GM12878 (cell line): ENCODE data around the gene RSPO4. TPM values are rescaled to one million over a fixed set of nuclear protein-coding genes. Genes with fewer than 3 reads are reported as not detected.

ENCODE experiments used
- ATAC-seq: fragments of 200-7000 bp; cut with Tn5 transposase; 3 replicates; pipeline ENCODE4 v1.9.1; 2020; ENCODE audit warnings: mild to moderate bottlenecking, moderate library complexity
- BruUV-seq: library from RNA; stranded (reverse); fragments of 400-500 nt; replicated peaks from 2 replicates; lab custom pipeline; 2021; lab: Mats Ljungman, UMichigan
- CTCF ChIA-PET: fragments of 300-600 bp; sonication (Branson Sonifier 250); formaldehyde crosslinking; extraction: SDS; loops from one replicate; lab custom pipeline; 2021; ENCODE audit warnings: inconsistent platforms; lab: Yijun Ruan, JAX
- POLR2A ChIA-PET: fragments of 350-600 bp; formaldehyde crosslinking; extraction: SDS; loops from one replicate; lab custom pipeline; 2021; ENCODE audit warnings: inconsistent platforms; lab: Charles Lee
- RAD21 ChIA-PET: fragments of 300-600 bp; sonication (Branson Sonifier 250); formaldehyde crosslinking; loops from one replicate; lab custom pipeline; 2023; ENCODE audit warnings: antibody characterized with exemption; ENCODE audit not compliant: unreplicated experiment; lab: Charles Lee
- SMC1A ChIA-PET: fragments of 300-600 bp; sonication (Branson Sonifier 250); formaldehyde crosslinking; loops from one replicate; lab custom pipeline; 2023; ENCODE audit not compliant: unreplicated experiment, uncharacterized antibody; lab: Charles Lee
- DNase-seq: peaks from one replicate; pipeline ENCODE4 v3.0.0-alpha.2; 2011; ENCODE audit warnings: low read depth, low spot score
- FAIRE-seq: peaks from 3 replicates; lab custom pipeline; 2011; peaks lifted over from hg19 to GRCh38; lab: Jason Lieb, UNC
- H2AFZ ChIP-seq: 2 replicates; pipeline ENCODE4 v1.6.0; 2011; ENCODE audit warnings: low read depth, low read length, control low read depth; ENCODE audit not compliant: control insufficient read depth
- H3K27ac ChIP-seq: 2 replicates; pipeline ENCODE4 v1.5.1; 2011; ENCODE audit warnings: control low read depth; ENCODE audit not compliant: control insufficient read depth, insufficient read depth
- H3K27me3 ChIP-seq, 2 experiments: replicated peaks in 1 of 2; 2 replicates each; pipeline versions ENCODE4 v1.6.0 to v1.6.1; 2011; ENCODE audit warnings: low read length in 1 of 2; ENCODE audit not compliant: control insufficient read depth in 2 of 2, insufficient read depth in 2 of 2
- H3K36me3 ChIP-seq, 2 experiments: 2 replicates each; pipeline ENCODE4 v1.5.1; 2011; ENCODE audit warnings: low read length in 1 of 2; ENCODE audit not compliant: control insufficient read depth in 2 of 2, insufficient read depth in 2 of 2
- H3K4me1 ChIP-seq: 2 replicates; pipeline ENCODE4 v1.6.1; 2011; ENCODE audit warnings: mild to moderate bottlenecking, low read length, moderate library complexity, mixed read lengths; ENCODE audit not compliant: control insufficient read depth, insufficient read depth
- H3K4me2 ChIP-seq: 2 replicates; pipeline ENCODE4 v1.6.0; 2011; ENCODE audit warnings: control low read depth; ENCODE audit not compliant: control insufficient read depth, insufficient read depth
- H3K4me3 ChIP-seq: fragments of 200-600 bp; sonication (generic); 2 replicates; pipeline ENCODE4 v1.5.1; 2016
- H3K79me2 ChIP-seq: 2 replicates; pipeline ENCODE4 v1.6.0; 2011; ENCODE audit warnings: low read length; ENCODE audit not compliant: control insufficient read depth, insufficient read depth
- H3K9ac ChIP-seq: 2 replicates; pipeline ENCODE4 v1.8.0; 2011; ENCODE audit warnings: low read length, control low read depth, mixed read lengths; ENCODE audit not compliant: control insufficient read depth, insufficient read depth
- H3K9me3 ChIP-seq: replicated peaks from 3 replicates; pipeline ENCODE4 v1.5.1; 2011; ENCODE audit warnings: mild to moderate bottlenecking, low read length; ENCODE audit not compliant: control insufficient read depth, insufficient read depth
- H4K20me1 ChIP-seq: 2 replicates; pipeline ENCODE4 v1.6.0; 2011; ENCODE audit not compliant: control insufficient read depth, insufficient read depth
- BRCA1 ChIP-seq: IDR thresholded peaks from 2 replicates; pipeline ENCODE4 v1.6.1; 2011; ENCODE audit warnings: low read depth, low read length, improper control_type of control experiment
- CHD1 ChIP-seq: IDR thresholded peaks from 2 replicates; pipeline ENCODE4 v1.6.1; 2012; ENCODE audit warnings: low read depth, low read length, improper control_type of control experiment
- E2F8 ChIP-seq: fragments of 450-650 bp; IDR thresholded peaks from 2 replicates; pipeline ENCODE4 v1.6.1; 2018; ENCODE audit warnings: mild to moderate bottlenecking, low read depth, moderate library complexity; ENCODE audit not compliant: partially characterized antibody
- E4F1 ChIP-seq: fragments of 450-650 bp; IDR thresholded peaks from 2 replicates; pipeline ENCODE4 v1.6.1; 2018; ENCODE audit warnings: borderline replicate concordance, mild to moderate bottlenecking; ENCODE audit not compliant: partially characterized antibody
- HSF1 ChIP-seq: fragments of 150-350 bp; IDR thresholded peaks from 2 replicates; pipeline ENCODE4 v1.6.1; 2014; ENCODE audit warnings: mild to moderate bottlenecking, low read depth, low read length
- KLF5 ChIP-seq: fragments of 450-650 bp; IDR thresholded peaks from 2 replicates; pipeline ENCODE4 v1.6.1; 2014; ENCODE audit warnings: mild to moderate bottlenecking; ENCODE audit not compliant: partially characterized antibody
- PKNOX1 ChIP-seq: fragments of 450-650 bp; IDR thresholded peaks from 2 replicates; pipeline ENCODE4 v1.6.1; 2016; ENCODE audit warnings: mild to moderate bottlenecking
- REST ChIP-seq: IDR thresholded peaks from 2 replicates; pipeline ENCODE4 v1.6.1; 2012; ENCODE audit warnings: mild to moderate bottlenecking, low read depth, low read length
- SMAD1 ChIP-seq: fragments of 450-650 bp; IDR thresholded peaks from 2 replicates; pipeline ENCODE4 v1.6.1; 2018; ENCODE audit warnings: mild to moderate bottlenecking, low read depth; ENCODE audit not compliant: partially characterized antibody
- WGBS: methylation state at CpG from one replicate; pipeline ENCODE4 v1.1.6; 2016; ENCODE audit warnings: low lambda C conversion rate; ENCODE audit not compliant: insufficient replicate concordance, insufficient coverage; ENCODE audit errors: missing lambda C conversion rate; 5-methylcytosine and 5-hydroxymethylcytosine counted together
- in situ Hi-C: fragments of 300-500 bp; cut with MboI; formaldehyde crosslinking; loops from 9 replicates; pipeline ENCODE4 v1.14.3; 2018; ENCODE audit warnings: mixed read lengths
- intact Hi-C: fragments of 100-400 bp; cut with micrococcal nuclease; formaldehyde crosslinking; loops from one replicate; pipeline ENCODE4 v1.14.2; 2022; ENCODE audit not compliant: unreplicated experiment
- polyA plus RNA-seq, 11 experiments: library from polyadenylated mRNA; depleted of rRNA in 4 of 11; unstranded in 6 of 11; stranded (reverse) in 5 of 11; fragments of >200 nt; fragmentation: Nextera tagmentation in 4 of 11; fragmentation: Illumina TruSeq in 1 of 11; extraction: Ambion mirVana in 4 of 11; extraction: Trizol in 1 of 11; gene quantifications; 1 replicate in 1 of 11; 2 replicates in 10 of 11; pipeline versions ENCODE4 v1.2.1 to v1.2.3, GENCODE V29; 2011 to 2016; ENCODE audit warnings: inconsistent platforms in 2 of 11, missing spikeins in 2 of 11, low read depth in 1 of 11
- total RNA-seq, 4 experiments: library from RNA; depleted of rRNA in 3 of 4; stranded (reverse); fragments of >200 nt in 3 of 4; fragmentation: Illumina TruSeq in 1 of 4; extraction: Trizol in 1 of 4; gene quantifications; 2 replicates each; pipeline versions ENCODE4 v1.2.1 to v1.2.3, GENCODE V29; 2013 to 2021

Gene RSPO4
- total and polyA plus RNA-seq, 10 of the 15 experiments (the other 5 are each of a cell fraction or from before 2014, with no cell fraction given): 0.06 TPM; not detected in 9

- 31% methylated on average over 14 of the region's 16 CpGs for WGBS
- RAD21 ChIA-PET: no interaction called here
- no peak for FAIRE-seq
- H3K4me3 ChIP-seq: no peak overlapping the region
- no peak overlapping the region for H3K9ac ChIP-seq
- H3K27ac ChIP-seq: no peak overlapping the region
- no peak for TF ChIP-seq E2F8
- no peak for TF ChIP-seq HSF1
- no peak for TF ChIP-seq REST
- no peak for TF ChIP-seq SMAD1
- TF ChIP-seq KLF5: no peak
- TF ChIP-seq E4F1: no peak
- TF ChIP-seq CHD1: no peak
- no peak for TF ChIP-seq PKNOX1
- no peak for TF ChIP-seq BRCA1
- TF ChIP-seq, all 136 proteins: peak for 0
- intact Hi-C loops: no loop called here
- H3K4me2 ChIP-seq: no peak overlapping the region
- H2AFZ ChIP-seq: no peak overlapping the region
- H3K9me3 ChIP-seq: no peaks in the 10 kb centered on the region
- no peaks in the 10 kb centered on the region for H4K20me1 ChIP-seq
- ChIA-PET SMC1A (no interaction called here), CTCF (interaction anchor here (0.5 to 1.3 kb wide), 3 partner anchors 134 to 144 kb away, joined by 3 to 5 read pairs (median 3); no protein-coding TSS in a partner anchor), POLR2A (no interaction called here)
- no TSS peak for BruUV-seq
- H3K79me2 ChIP-seq: no peaks in the 10 kb centered on the region
- DNase-seq (no peak), ATAC-seq (no peak)
- in situ Hi-C loops: loop anchor here (5.0 kb wide), 1 partner anchor 143 kb away; no protein-coding TSS in a partner anchor
- no peaks in the 10 kb centered on the region for H3K36me3 ChIP-seq
- H3K27me3 ChIP-seq: no peaks in the 10 kb centered on the region; a peak in 2 of 4 replicates
- no peaks in the 10 kb centered on the region for H3K4me1 ChIP-seq
Observed at GRCh38 chr20:959996-960615, 42.0 kb downstream of the RSPO4 start.
